Fibroblast of mammary gland (primary cell): ENCODE results near the gene HIVEP3.

Source experiments
- DNase-seq: peaks from one replicate; pipeline ENCODE4 v3.0.0-alpha.2; 2010; ENCODE audit warnings: low read depth
- H3K4me3 ChIP-seq: 2 replicates; pipeline ENCODE4 v1.5.1; 2011; ENCODE audit warnings: low read depth, mild to moderate bottlenecking, low read length, moderate library complexity; ENCODE audit not compliant: control insufficient read depth
- CTCF ChIP-seq: conservative IDR thresholded peaks from 2 replicates; pipeline ENCODE4 v1.5.1; 2011; ENCODE audit warnings: low read depth, low read length, inconsistent platforms; ENCODE audit not compliant: control insufficient read depth, insufficient read depth

The HIVEP3 gene

GRCh38 chr1:41898191-41898713 is 20.5 kb downstream of the HIVEP3 start:
- DNase-seq: peak; percentile 73
- no peak overlapping the region for H3K4me3 ChIP-seq
- no peak for TF ChIP-seq CTCF

- DNase-seq: no peak
- no peak overlapping the region for H3K4me3 ChIP-seq
- TF ChIP-seq CTCF: no peak
These were observed 23.2 kb downstream of the HIVEP3 start for GRCh38 chr1:41895552-41895951.

GRCh38 chr1:41894808-41895483 is 23.8 kb downstream of the HIVEP3 start:
- no peak for DNase-seq
- no peak for TF ChIP-seq CTCF
- no peak overlapping the region for H3K4me3 ChIP-seq

GRCh38 chr1:41894101-41894807 is 24.5 kb downstream of the HIVEP3 start:
- no peak for TF ChIP-seq CTCF
- H3K4me3 ChIP-seq: no peak overlapping the region

GRCh38 chr1:41892301-41892781 is 26.4 kb downstream of the HIVEP3 start:
- H3K4me3 ChIP-seq: no peak overlapping the region
- no peak for DNase-seq
- TF ChIP-seq CTCF: no peak

More at GRCh38 chr1:41894101-41894807, 24.5 kb downstream of the HIVEP3 start:
- DNase-seq: no peak

GRCh38 chr1:41891199-41891896 is 27.4 kb downstream of the HIVEP3 start:
- DNase-seq: no peak
- no peak for TF ChIP-seq CTCF
- no peak overlapping the region for H3K4me3 ChIP-seq
